Left ventricle myocardium inferior (tissue), 1 donor: ENCODE data around the gene MICAL2. TPM values are rescaled to one million over a fixed set of nuclear protein-coding genes. Genes with fewer than 3 reads are reported as not detected.
A peak's percentile ranks its signal among the peaks of the same experiment; 100 is the strongest.

Source experiments
- DNase-seq: peaks from one replicate; pipeline ENCODE4 v3.0.0-alpha.2; 2020
- H3K27ac ChIP-seq: fragments of 200-600 bp; replicated peaks from 2 replicates; pipeline ENCODE4 v1.8.0; 2021
- H3K27me3 ChIP-seq: fragments of 200-600 bp; 2 replicates; pipeline ENCODE4 v1.8.0; 2021; ENCODE audit warnings: low read depth
- H3K36me3 ChIP-seq: fragments of 200-600 bp; 2 replicates; pipeline ENCODE4 v1.8.0; 2021
- H3K4me1 ChIP-seq: fragments of 200-600 bp; 2 replicates; pipeline ENCODE4 v1.8.0; 2021
- H3K4me3 ChIP-seq: fragments of 200-600 bp; 2 replicates; pipeline ENCODE4 v1.8.0; 2021; ENCODE audit warnings: mild to moderate bottlenecking, moderate library complexity
- H3K9me3 ChIP-seq: fragments of 200-600 bp; replicated peaks from 2 replicates; pipeline ENCODE4 v1.8.0; 2021
- intact Hi-C: fragments of 100-400 bp; cut with micrococcal nuclease; formaldehyde crosslinking; loops from one replicate; pipeline ENCODE4 v1.11.0; 2022
- total RNA-seq: library from RNA; stranded (reverse); fragmentation: NEBNext Ultra II Directional; extraction: Animal tissue kit (Norgen Biotek cat#: 25700); gene quantifications from one replicate; pipeline ENCODE4 v1.2.1, GENCODE V29; 2021
- TF ChIP-seq, protein P1 (sequence below): fragments of 200-600 bp; IDR thresholded peaks from 2 replicates; pipeline ENCODE4 v1.8.0; 2021; ENCODE audit warnings: antibody characterized with exemption, mild to moderate bottlenecking, borderline replicate concordance
- donor health status: DM: no; HTN: yes; CAD: no; lungs with severe emphysema.

MICAL2 gene
- total RNA-seq, 1 donor from 2014 or later: 85.0 TPM

DNA sequence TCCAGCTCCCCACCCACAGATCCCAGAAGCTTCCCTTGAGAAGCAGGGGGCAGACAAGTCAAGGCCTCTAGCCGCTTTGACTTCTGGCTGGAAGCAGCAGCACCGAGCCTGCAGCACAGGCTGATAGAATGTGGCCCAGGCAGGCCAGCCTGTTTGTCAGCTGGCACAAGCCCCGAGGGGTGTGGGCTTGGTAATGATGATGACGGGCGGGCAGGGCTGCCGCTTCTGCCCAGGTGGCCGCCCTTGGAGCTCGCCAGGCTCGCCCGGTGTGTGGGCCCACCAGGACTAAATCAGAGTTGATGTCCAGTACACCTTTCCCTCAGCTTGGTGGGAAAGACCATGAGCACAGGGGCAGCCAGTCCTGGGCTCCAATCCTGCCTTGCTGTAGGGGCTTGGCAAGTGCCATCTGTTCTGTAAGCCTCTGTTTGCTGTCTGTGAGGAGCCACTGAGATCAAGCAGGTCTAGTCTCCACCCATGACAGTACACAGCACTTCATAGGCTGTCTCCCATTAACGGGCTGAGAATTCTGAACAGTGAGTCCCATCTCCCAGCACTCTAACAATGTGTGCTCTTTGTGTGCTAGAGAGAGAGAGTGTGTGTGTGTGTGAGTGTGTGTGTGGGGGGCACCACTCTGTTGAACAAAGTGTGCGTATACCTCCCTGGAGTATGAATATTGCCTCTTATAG lies 26.8 kb downstream of the MICAL2 start:
- DNase-seq: no peak
- Histone ChIP-seq H3K27ac (peak overlapping the region; percentile 15), H3K4me1 (peaks cover 83% of the 10 kb centered on the region)

DNA sequence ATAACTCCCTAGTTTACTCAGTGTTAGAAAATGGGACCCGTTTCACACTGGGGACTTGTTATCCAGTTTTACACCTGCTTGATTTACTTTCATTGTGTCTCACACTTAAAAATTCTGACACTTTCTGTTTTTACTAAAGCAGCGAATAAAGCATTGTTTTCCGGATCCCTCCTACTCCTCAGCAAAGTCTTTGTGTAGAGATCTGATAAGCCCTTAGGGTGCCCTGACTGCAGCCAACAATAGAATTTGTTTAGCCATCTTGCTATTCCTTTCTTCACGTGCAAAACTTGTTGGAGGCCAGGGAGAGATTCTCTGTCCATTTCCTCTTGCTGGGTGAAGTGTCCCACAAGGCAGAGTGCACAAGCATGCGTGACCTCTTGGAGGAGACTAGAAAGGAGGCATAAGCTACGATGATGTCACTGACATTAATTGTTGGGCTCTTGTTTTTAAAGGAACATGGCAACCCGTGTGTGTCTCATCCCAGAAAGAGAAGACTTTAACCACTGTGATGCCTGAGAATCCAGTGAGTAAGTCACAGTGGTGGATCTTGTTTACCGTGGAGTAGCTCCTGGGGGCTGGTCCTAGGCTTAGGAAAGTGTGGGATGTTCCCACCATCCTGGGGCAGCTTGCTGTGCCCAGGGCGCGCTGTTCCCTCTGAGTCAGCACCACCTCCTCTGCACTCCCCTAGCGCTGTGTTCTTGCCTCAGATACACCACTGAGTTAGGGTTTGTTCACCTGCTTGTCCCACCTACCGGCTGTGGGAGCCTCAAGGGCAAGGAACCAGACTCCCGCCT lies 27.7 kb downstream of the MICAL2 start:
- Histone ChIP-seq H3K27me3 (no peaks in the 10 kb centered on the region), H3K4me1 (peaks cover 83% of the 10 kb centered on the region), H3K9me3 (no peaks in the 10 kb centered on the region), H3K4me3 (no peak overlapping the region), H3K27ac (peak overlapping the region; percentile 48), H3K36me3 (no peaks in the 10 kb centered on the region)
- intact Hi-C loops: no loop called here
- TF ChIP-seq, protein P1, sequence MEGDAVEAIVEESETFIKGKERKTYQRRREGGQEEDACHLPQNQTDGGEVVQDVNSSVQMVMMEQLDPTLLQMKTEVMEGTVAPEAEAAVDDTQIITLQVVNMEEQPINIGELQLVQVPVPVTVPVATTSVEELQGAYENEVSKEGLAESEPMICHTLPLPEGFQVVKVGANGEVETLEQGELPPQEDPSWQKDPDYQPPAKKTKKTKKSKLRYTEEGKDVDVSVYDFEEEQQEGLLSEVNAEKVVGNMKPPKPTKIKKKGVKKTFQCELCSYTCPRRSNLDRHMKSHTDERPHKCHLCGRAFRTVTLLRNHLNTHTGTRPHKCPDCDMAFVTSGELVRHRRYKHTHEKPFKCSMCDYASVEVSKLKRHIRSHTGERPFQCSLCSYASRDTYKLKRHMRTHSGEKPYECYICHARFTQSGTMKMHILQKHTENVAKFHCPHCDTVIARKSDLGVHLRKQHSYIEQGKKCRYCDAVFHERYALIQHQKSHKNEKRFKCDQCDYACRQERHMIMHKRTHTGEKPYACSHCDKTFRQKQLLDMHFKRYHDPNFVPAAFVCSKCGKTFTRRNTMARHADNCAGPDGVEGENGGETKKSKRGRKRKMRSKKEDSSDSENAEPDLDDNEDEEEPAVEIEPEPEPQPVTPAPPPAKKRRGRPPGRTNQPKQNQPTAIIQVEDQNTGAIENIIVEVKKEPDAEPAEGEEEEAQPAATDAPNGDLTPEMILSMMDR: no peak
- no peak for DNase-seq

More for the DNA sequence above, 26.8 kb downstream of the MICAL2 start:
- H3K36me3 ChIP-seq: no peaks in the 10 kb centered on the region
- H3K27me3 ChIP-seq: no peaks in the 10 kb centered on the region
- TF ChIP-seq, protein P1: no peak
- no peak overlapping the region for H3K4me3 ChIP-seq
- H3K9me3 ChIP-seq: no peaks in the 10 kb centered on the region
- intact Hi-C loops: no loop called here

DNA sequence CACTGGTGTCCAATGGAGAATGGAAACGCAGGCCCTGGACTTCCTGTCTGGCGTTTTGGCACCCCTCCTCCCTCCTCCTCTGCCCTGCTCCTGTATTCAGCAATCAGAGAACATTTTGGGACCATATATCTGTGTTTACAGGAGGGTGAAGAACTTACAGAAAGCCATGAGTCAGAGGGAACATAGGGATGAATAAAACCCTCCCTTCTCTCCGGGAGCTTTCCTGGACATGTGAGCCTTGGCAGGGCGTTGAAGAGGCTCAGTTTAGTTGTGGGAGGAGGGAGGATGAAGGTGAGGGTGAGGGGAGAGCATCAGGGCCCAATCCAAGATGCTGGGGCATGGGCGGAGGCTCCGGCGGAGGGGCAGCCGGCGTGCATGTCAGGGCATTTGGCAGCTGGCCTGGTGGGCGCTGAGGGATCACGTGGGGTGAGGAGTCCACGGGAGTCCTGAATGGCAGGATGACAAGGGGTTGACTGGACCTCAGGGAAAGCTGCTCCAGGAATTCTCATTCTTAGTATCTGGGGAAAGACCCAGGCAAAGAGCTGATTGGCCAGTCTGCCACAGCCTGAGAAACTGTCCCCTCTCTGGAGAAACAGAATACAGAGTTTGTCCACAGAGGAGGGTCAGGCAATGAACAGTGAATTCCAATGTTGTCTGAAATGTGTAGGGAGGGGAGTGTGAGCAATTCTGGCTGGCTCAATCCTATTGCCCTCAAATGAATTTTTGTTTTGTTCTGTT lies 28.9 kb downstream of the MICAL2 start:
- no peak for DNase-seq
- intact Hi-C loops: no loop called here
- H3K4me1 ChIP-seq: peaks cover 95% of the 10 kb centered on the region
- H3K27me3 ChIP-seq: no peaks in the 10 kb centered on the region
- peak overlapping the region; percentile 48 for H3K27ac ChIP-seq
- TF ChIP-seq, protein P1: no peak
- no peaks in the 10 kb centered on the region for H3K9me3 ChIP-seq
- no peak overlapping the region for H3K4me3 ChIP-seq
- H3K36me3 ChIP-seq: no peaks in the 10 kb centered on the region

DNA sequence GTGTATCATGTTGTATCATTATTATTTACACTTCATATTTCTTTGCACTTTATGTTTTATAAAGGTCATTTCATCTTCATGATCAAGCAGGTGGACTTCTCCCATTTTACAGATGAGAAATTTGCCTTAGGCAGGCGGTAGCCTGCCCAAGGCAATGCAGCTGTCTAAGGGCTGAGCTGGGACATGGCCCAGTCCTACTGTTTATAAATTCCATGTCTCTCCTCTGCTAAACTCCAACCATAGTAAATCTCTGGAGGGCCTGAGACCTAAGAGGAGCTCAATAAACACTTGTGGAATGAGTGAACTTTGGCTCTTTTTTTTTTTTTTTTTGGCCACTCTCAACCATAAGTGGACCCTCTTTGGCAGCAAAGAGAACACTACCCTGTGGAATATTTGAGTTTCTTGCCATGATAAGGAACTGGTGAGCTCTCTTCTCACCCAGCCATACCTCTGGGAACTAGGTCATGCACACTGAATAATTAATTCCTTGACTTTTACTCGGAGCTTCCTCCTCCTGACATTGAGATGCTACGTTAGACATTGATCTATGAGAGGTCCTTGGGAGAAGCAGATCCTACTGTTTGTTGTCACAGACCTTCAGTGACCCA lies 29.9 kb downstream of the MICAL2 start:
- Histone ChIP-seq H3K36me3 (no peaks in the 10 kb centered on the region), H3K9me3 (no peaks in the 10 kb centered on the region), H3K4me3 (no peak overlapping the region), H3K4me1 (peaks cover 98% of the 10 kb centered on the region), H3K27ac (peak overlapping the region; percentile 48), H3K27me3 (no peaks in the 10 kb centered on the region)
- no peak for DNase-seq
- intact Hi-C loops: no loop called here
- TF ChIP-seq, protein P1: no peak

DNA sequence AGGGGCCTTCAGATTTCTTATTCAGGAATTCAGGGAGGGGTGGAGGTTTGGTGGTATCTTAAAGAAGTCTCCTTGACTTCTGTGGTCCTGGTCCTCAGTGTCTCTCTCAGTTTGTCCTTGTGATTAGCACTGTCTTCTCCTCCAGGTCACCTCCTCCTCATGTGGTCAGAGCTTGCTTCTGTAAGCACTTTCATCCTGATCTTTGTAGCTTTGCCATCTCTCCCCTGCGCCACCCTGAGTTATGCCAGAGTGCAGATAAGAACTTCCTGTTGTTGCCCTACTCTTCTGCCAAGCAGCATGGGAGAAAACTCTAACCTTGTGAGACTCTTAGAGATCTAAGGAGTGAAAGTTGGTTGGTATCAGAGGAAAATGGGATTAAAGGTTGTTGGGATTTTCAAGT lies 30.9 kb downstream of the MICAL2 start:
- Histone ChIP-seq H3K36me3 (no peaks in the 10 kb centered on the region), H3K27me3 (no peaks in the 10 kb centered on the region), H3K9me3 (no peaks in the 10 kb centered on the region), H3K4me3 (no peak overlapping the region), H3K4me1 (peaks cover 93% of the 10 kb centered on the region), H3K27ac (peak overlapping the region; percentile 0)
- TF ChIP-seq, protein P1: no peak
- no peak for DNase-seq
- intact Hi-C loops: no loop called here
